WTC11 (cell line): ENCODE measurements around the gene PNISR. TPM values are rescaled to one million over a fixed set of nuclear protein-coding genes. Genes with fewer than 3 reads are reported as not detected.
A peak's percentile ranks its signal among the peaks of the same experiment; 100 is the strongest.

Experiments
- ATAC-seq: fragments of 200-7000 bp; cut with Tn5 transposase; 2 replicates; pipeline ENCODE4 v1.10.0; 2021; ENCODE audit warnings: mild to moderate bottlenecking, moderate library complexity
- CTCF ChIA-PET: fragments of 300-600 bp; sonication (Branson Sonifier 250); formaldehyde crosslinking; loops from one replicate; lab custom pipeline; 2021; ENCODE audit warnings: antibody characterized with exemption; lab: Charles Lee
- POLR2A ChIA-PET: fragments of 350-600 bp; sonication (Branson Sonifier 250); formaldehyde crosslinking; loops from one replicate; lab custom pipeline; 2021; ENCODE audit warnings: antibody characterized with exemption; lab: Charles Lee
- DNase-seq: peaks from one replicate; pipeline ENCODE4 v3.0.0; 2021; ENCODE audit warnings: low spot score
- H3K27ac Mint-ChIP-seq: 2 replicates; pipeline ENCODE4 v1.8.0; 2021; ENCODE audit warnings: mixed read lengths
- H3K27me3 Mint-ChIP-seq: 2 replicates; pipeline ENCODE4 v1.8.0; 2021; ENCODE audit warnings: low read depth, mild to moderate bottlenecking, moderate library complexity, mixed read lengths
- H3K36me3 Mint-ChIP-seq: 2 replicates; pipeline ENCODE4 v1.8.0; 2021; ENCODE audit warnings: mixed read lengths
- H3K4me1 Mint-ChIP-seq: 2 replicates; pipeline ENCODE4 v1.8.0; 2022; ENCODE audit warnings: mixed read lengths
- H3K4me3 Mint-ChIP-seq: 2 replicates; pipeline ENCODE4 v1.8.0; 2021; ENCODE audit warnings: mild to moderate bottlenecking, moderate library complexity, mixed read lengths
- H3K9me3 Mint-ChIP-seq: 2 replicates; pipeline ENCODE4 v1.8.0; 2021; ENCODE audit warnings: mixed read lengths
- AR ChIP-seq: fragments of 250-450 bp; sonication (Bioruptor Pico); IDR thresholded peaks from 2 replicates; pipeline ENCODE4 v1.9.0; 2021; ENCODE audit warnings: mild to moderate bottlenecking
- ATF2 ChIP-seq: sonication (generic); formaldehyde crosslinking; IDR thresholded peaks from 2 replicates; pipeline ENCODE4 v1.8.1; 2022; ENCODE audit warnings: low read depth, missing genetic modification reagents, borderline replicate concordance
- CBFB ChIP-seq: sonication (generic); formaldehyde crosslinking; IDR thresholded peaks from 2 replicates; pipeline ENCODE4 v1.8.1; 2022; ENCODE audit warnings: mild to moderate bottlenecking, low read depth, missing genetic modification reagents
- E2F4 ChIP-seq: sonication (generic); formaldehyde crosslinking; IDR thresholded peaks from 2 replicates; pipeline ENCODE4 v1.8.1; 2022; ENCODE audit warnings: low read depth, mild to moderate bottlenecking, moderate library complexity, missing genetic modification reagents, borderline replicate concordance
- GTF2I ChIP-seq: fragments of 250-450 bp; sonication (Bioruptor Pico); conservative IDR thresholded peaks from 2 replicates; pipeline ENCODE4 v1.4.0; 2021; ENCODE audit warnings: mild to moderate bottlenecking
- HMGXB4 ChIP-seq: sonication (generic); formaldehyde crosslinking; IDR thresholded peaks from 2 replicates; pipeline ENCODE4 v1.8.1; 2023; ENCODE audit warnings: mild to moderate bottlenecking, moderate library complexity, missing genetic modification reagents
- MXD4 ChIP-seq: fragments of 250-450 bp; sonication (Bioruptor Pico); IDR thresholded peaks from 2 replicates; pipeline ENCODE4 v1.8.0; 2021; ENCODE audit warnings: mild to moderate bottlenecking, moderate library complexity, borderline replicate concordance
- NR1H2 ChIP-seq: sonication (generic); formaldehyde crosslinking; IDR thresholded peaks from 2 replicates; pipeline ENCODE4 v1.9.0; 2021; ENCODE audit warnings: mild to moderate bottlenecking, moderate library complexity, missing genetic modification reagents
- PRRX2 ChIP-seq: fragments of 250-450 bp; sonication (Bioruptor Pico); IDR thresholded peaks from 2 replicates; pipeline ENCODE4 v1.8.0; 2021; ENCODE audit warnings: mild to moderate bottlenecking
- ZNF138 ChIP-seq: sonication (generic); formaldehyde crosslinking; conservative IDR thresholded peaks from 2 replicates; pipeline ENCODE4 v1.8.1; 2022; ENCODE audit warnings: mild to moderate bottlenecking, moderate library complexity, missing genetic modification reagents
- ZNF232 ChIP-seq: sonication (generic); formaldehyde crosslinking; IDR thresholded peaks from 2 replicates; pipeline ENCODE4 v1.8.0; 2022; ENCODE audit warnings: mild to moderate bottlenecking, missing genetic modification reagents
- ZNF281 ChIP-seq: sonication (generic); formaldehyde crosslinking; IDR thresholded peaks from 2 replicates; pipeline ENCODE4 v1.8.0; 2023; ENCODE audit warnings: mild to moderate bottlenecking, missing genetic modification reagents
- ZNF396 ChIP-seq: fragments of 250-450 bp; sonication (Bioruptor Pico); IDR thresholded peaks from 2 replicates; pipeline ENCODE4 v1.8.0; 2021; ENCODE audit warnings: mild to moderate bottlenecking, moderate library complexity, borderline replicate concordance
- total RNA-seq: library from RNA; stranded (reverse); gene quantifications from 3 replicates; pipeline ENCODE4 v1.2.3, GENCODE V29; 2021

The PNISR gene
- total RNA-seq, 1 experiment from 2014 or later, result 156 TPM

- H3K27ac Mint-ChIP-seq, result peak overlapping the region; percentile 99
- CTCF ChIA-PET, result interaction anchor here (0.7 to 3.9 kb wide), 9 partner anchors 10 to 150 kb away, joined by 3 to 21 read pairs (median 5); no protein-coding TSS in a partner anchor
- TF ChIP-seq CBFB, result no peak
- no peaks in the 10 kb centered on the region for H3K27me3 Mint-ChIP-seq
- DNase-seq (no peak), ATAC-seq (no peak)
- H3K36me3 Mint-ChIP-seq, result no peaks in the 10 kb centered on the region
- H3K9me3 Mint-ChIP-seq, result no peaks in the 10 kb centered on the region
- POLR2A ChIA-PET, result interaction anchor here (0.6 to 2.2 kb wide), 13 partner anchors 18 to 215 kb away, joined by 3 to 17 read pairs (median 4); partner anchors contain the start of genes CCNC, FAXC and PNISR
- peaks cover 7% of the 10 kb centered on the region for H3K4me1 Mint-ChIP-seq
- peak overlapping the region; percentile 93 for H3K4me3 Mint-ChIP-seq
These were observed 31.8 kb downstream of the PNISR start for GRCh38 chr6:99393366-99393697.

GRCh38 chr6:99390896-99391295, 34.2 kb downstream of the PNISR start:
- TF ChIP-seq ZNF138 (CRISPR knock-in tag), result no peak
- no peak for TF ChIP-seq ZNF396 (CRISPR knock-in tag)
- no peak for TF ChIP-seq ATF2 (CRISPR knock-in tag)
- TF ChIP-seq GTF2I (CRISPR knock-in tag), result no peak
- TF ChIP-seq ZNF232 (CRISPR knock-in tag), result no peak
- TF ChIP-seq E2F4, result no peak
- TF ChIP-seq AR (CRISPR knock-in tag), result no peak
- TF ChIP-seq MXD4 (CRISPR knock-in tag), result no peak
- no peak for TF ChIP-seq ZNF281
- no peak for TF ChIP-seq PRRX2 (CRISPR knock-in tag)
- TF ChIP-seq NR1H2 (CRISPR knock-in tag), result no peak
- TF ChIP-seq HMGXB4, result no peak
- Mint-ChIP-seq H3K27ac (no peak overlapping the region), H3K36me3 (no peaks in the 10 kb centered on the region), H3K4me3 (no peak overlapping the region), H3K9me3 (no peaks in the 10 kb centered on the region), H3K4me1 (peaks cover 7% of the 10 kb centered on the region), H3K27me3 (no peaks in the 10 kb centered on the region)
- DNase-seq, result no peak
- POLR2A ChIA-PET, result no interaction called here
- ATAC-seq, result no peak
- CTCF ChIA-PET, result no interaction called here
